Ovary (tissue), 9 donors: ENCODE results near the gene SF3B5. TPM values are rescaled to one million over a fixed set of nuclear protein-coding genes. Genes with fewer than 3 reads are reported as not detected.

Source experiments
- DNase-seq, 5 donors: peaks; one replicate each; pipeline ENCODE4 v3.0.0-alpha.2; 2019 to 2020
- H3K27ac ChIP-seq, 2 donors: fragments of 200-600 bp; one replicate each; pipeline versions ENCODE4 v1.5.1 to v1.8.0; 2019 to 2022
- H3K27me3 ChIP-seq: fragments of 200-600 bp; one replicate; pipeline ENCODE4 v1.8.0; 2022
- H3K36me3 ChIP-seq: fragments of 200-600 bp; sonication (generic); one replicate; pipeline ENCODE4 v1.5.1; 2019
- H3K4me1 ChIP-seq: one replicate; pipeline ENCODE4 v1.8.1; 2013; ENCODE audit warnings: mild to moderate bottlenecking, moderate library complexity; ENCODE audit not compliant: insufficient read depth
- H3K4me3 ChIP-seq: fragments of 200-600 bp; sonication (generic); one replicate; pipeline ENCODE4 v1.5.1; 2017
- H3K9me3 ChIP-seq, 2 donors: fragments of 200-600 bp in 1 of 2; sonication (generic) in 1 of 2; one replicate each; pipeline versions ENCODE4 v1.5.1 to v1.8.1; 2013 to 2019; ENCODE audit warnings: mild to moderate bottlenecking in 1 of 2, moderate library complexity in 1 of 2
- CTCF ChIP-seq, 3 donors: fragments of 450-650 bp in 2 of 3; fragments of 200-600 bp in 1 of 3; IDR thresholded peaks; one replicate each; pipeline versions ENCODE4 v1.5.1 to v1.8.0; 2016 to 2022; ENCODE audit warnings: antibody characterized with exemption in 3 of 3, mild to moderate bottlenecking in 1 of 3
- EP300 ChIP-seq: sonication (generic); formaldehyde crosslinking; IDR thresholded peaks from one replicate; pipeline ENCODE4 v1.6.1; 2017; ENCODE audit warnings: antibody characterized with exemption
- POLR2A ChIP-seq: fragments of 450-650 bp; IDR thresholded peaks from one replicate; pipeline ENCODE4 v1.6.1; 2017; ENCODE audit warnings: antibody characterized with exemption, mild to moderate bottlenecking, moderate library complexity
- WGBS, 3 donors: extraction: QIAGEN DNeasy Blood & Tissue Kit in 1 of 3; methylation state at CpG; one replicate each; pipeline versions ENCODE4 v1.1.5 to v1.1.7; 2013 to 2017; 5-methylcytosine and 5-hydroxymethylcytosine counted together
- intact Hi-C, 4 donors: fragments of 100-400 bp; cut with DNase I; formaldehyde crosslinking; loops; one replicate each; pipeline versions ENCODE4 v1.11.0 to v1.15.1; 2022 to 2023
- polyA plus RNA-seq, 2 donors: library from polyadenylated mRNA; stranded (reverse); fragments of 200-250 nt in 1 of 2; fragments of 350-450 nt in 1 of 2; fragmentation: Illumina TruSeq in 1 of 2; extraction: RNeasy Lipid Tissue Mini Kit (QIAGEN cat#74804) in 1 of 2; gene quantifications; one replicate each; pipeline ENCODE4 v1.2.3, GENCODE V29; 2013 to 2014
- total RNA-seq, 7 donors: library from RNA; depleted of rRNA in 2 of 7; stranded (reverse); fragments of >200 nt in 2 of 7; fragmentation: NEBNext Ultra II Directional in 3 of 7; extraction: Animal tissue kit (Norgen Biotek cat#: 25700) in 3 of 7; gene quantifications; one replicate each; pipeline versions ENCODE4 v1.1.0 to v1.2.4, GENCODE V29; 2016 to 2023
- donor health status: DM: no; HTN: no; CAD: no; lungs with moderate emphysema.
- donor health status: DM: no; HTN: no; CAD: no.
- donor health status: Bipolar disorder and iron deficiency.
- donor health status: DM: yes; HTN: yes; CAD: no.
- donor health status: DM: no; HTN: no; CAD: no.
- donor health status: DM: yes; HTN: yes; CAD: no.

Gene SF3B5
- total and polyA plus RNA-seq, 9 donors, result 27.9 to 151 (median 117) TPM

- Histone ChIP-seq H3K36me3 (no peaks in the 10 kb centered on the region), H3K9me3 (no peaks in the 10 kb centered on the region), H3K4me1 (no peaks in the 10 kb centered on the region), H3K27me3 (no peaks in the 10 kb centered on the region), H3K4me3 (no peak overlapping the region), H3K27ac (no peak overlapping the region)
- DNase-seq, result no peak
- TF ChIP-seq CTCF (IDR thresholded peaks at IDR 0.05), result no peak
- intact Hi-C loops, result no loop called here
- 91% methylated on average over 6 of the region's 6 CpGs for WGBS, 3 donors
These were observed 31.7 kb upstream of the SF3B5 start for GRCh38 chr6:144127097-144127496.

DNA sequence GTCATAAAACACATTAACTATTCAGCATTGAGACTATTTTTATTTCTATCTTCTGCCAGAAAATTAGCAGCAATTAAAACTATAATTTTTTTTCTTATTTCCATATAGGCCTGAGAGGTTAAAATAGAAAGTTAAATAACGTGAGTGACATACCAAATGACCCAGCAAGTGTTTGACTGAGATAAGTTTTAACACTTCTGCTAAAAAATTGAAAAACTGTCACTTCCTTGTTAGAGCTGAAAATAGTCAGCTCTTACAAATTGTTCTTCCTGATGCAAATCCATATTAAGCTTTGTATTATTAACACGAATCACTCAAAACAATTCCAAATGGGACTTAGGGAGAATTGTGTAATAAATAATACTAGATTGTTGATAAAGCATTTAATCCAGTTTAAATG is 28.5 kb upstream of the SF3B5 start:
- H3K36me3 ChIP-seq, result no peaks in the 10 kb centered on the region
- intact Hi-C loops, result no loop called here
- H3K27me3 ChIP-seq, result no peaks in the 10 kb centered on the region
- TF ChIP-seq CTCF (IDR thresholded peaks at IDR 0.05), result no peak
- DNase-seq, result no peak
- H3K4me1 ChIP-seq, result no peaks in the 10 kb centered on the region
- H3K9me3 ChIP-seq, result no peaks in the 10 kb centered on the region
- H3K4me3 ChIP-seq, result no peak overlapping the region
- no peak overlapping the region for H3K27ac ChIP-seq
- WGBS, 3 donors, result 71 to 78% (median 72%) methylated on average over 2 of the region's 2 CpGs

DNA sequence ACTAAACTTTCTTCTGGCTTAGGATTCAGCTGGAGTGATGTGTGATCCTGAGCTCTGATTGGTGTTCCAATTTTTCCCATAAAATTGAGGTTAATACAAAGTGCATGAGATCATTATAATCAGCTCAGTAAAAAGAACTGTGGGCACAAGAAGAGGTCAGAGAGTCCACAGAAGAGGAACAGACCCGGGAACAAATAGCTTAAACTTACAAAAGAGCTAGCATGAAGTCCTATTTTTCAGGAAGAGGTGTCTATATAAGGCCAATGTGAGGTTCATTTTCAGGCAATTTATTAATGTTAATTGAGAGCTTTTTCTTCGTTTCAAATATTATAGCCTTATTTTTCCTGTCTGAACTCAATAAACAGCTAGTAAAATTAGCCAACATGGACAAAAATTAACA is 28.0 kb upstream of the SF3B5 start:
- Histone ChIP-seq H3K27ac (no peak overlapping the region), H3K4me3 (no peak overlapping the region), H3K36me3 (no peaks in the 10 kb centered on the region), H3K27me3 (no peaks in the 10 kb centered on the region), H3K9me3 (no peaks in the 10 kb centered on the region), H3K4me1 (no peaks in the 10 kb centered on the region)
- 68 to 77% (median 73%) methylated on average over 2 of the region's 2 CpGs for WGBS, 3 donors
- no peak for TF ChIP-seq EP300
- TF ChIP-seq CTCF (IDR thresholded peaks at IDR 0.05), result no peak
- TF ChIP-seq POLR2A, result no peak
- DNase-seq, result no peak
- intact Hi-C loops, result no loop called here

DNA sequence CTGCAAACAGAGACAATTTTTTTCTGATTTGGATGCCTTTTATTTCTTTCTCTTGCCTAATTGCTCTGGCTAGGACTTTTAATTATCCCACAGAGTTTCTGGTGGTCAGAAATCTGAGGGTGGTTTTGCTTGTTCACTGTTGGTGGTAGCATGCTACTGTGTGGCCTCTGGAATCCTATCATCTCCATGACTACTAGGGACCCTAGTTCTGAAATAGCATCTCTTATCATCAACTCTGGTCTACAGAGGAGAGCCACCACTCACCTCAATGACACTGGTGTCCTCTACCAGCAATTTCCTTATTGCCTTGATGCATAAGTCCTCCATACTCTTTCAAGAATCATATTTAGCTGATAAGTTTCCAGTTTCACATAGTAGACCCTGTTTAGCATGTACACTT is 27.5 kb upstream of the SF3B5 start:
- Histone ChIP-seq H3K9me3 (no peaks in the 10 kb centered on the region), H3K4me1 (no peaks in the 10 kb centered on the region), H3K27me3 (no peaks in the 10 kb centered on the region), H3K4me3 (no peak overlapping the region), H3K27ac (no peak overlapping the region), H3K36me3 (no peaks in the 10 kb centered on the region)
- TF ChIP-seq EP300 (no peak), CTCF (IDR thresholded peaks at IDR 0.05) (no peak), POLR2A (no peak)
- no peak for DNase-seq
- intact Hi-C loops, result no loop called here

DNA sequence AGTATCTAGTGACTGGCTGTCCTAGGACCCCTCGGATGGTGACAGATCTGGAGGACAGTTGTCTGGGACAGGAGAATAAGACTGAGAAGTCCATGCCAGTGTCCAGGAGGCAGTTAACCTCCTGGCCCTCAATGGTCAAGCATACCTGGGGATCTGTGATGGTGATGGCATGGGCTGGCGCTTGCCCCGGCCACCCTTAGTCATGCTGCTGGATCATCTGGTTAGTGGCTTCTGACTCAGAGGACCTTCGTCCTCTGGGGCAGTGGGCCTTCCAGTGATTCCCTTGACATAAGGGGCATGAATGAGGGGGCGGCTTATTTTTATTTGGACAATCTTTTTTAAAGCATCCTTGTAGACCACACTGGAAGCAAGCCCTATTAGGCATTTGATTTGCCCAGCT is 24.0 kb upstream of the SF3B5 start:
- no peaks in the 10 kb centered on the region for H3K27me3 ChIP-seq
- H3K4me3 ChIP-seq, result no peak overlapping the region
- no peak for TF ChIP-seq CTCF (IDR thresholded peaks at IDR 0.05)
- TF ChIP-seq EP300, result no peak
- no peak for DNase-seq
- no peaks in the 10 kb centered on the region for H3K9me3 ChIP-seq
- H3K4me1 ChIP-seq, result no peaks in the 10 kb centered on the region
- intact Hi-C loops, result no loop called here
- WGBS, 3 donors, result 89 to 94% (median 91%) methylated on average over 5 of the region's 5 CpGs
- no peak overlapping the region for H3K27ac ChIP-seq
- no peaks in the 10 kb centered on the region for H3K36me3 ChIP-seq
